ENCODE data around the gene TRPC5OS.

The TRPC5OS gene

DNA sequence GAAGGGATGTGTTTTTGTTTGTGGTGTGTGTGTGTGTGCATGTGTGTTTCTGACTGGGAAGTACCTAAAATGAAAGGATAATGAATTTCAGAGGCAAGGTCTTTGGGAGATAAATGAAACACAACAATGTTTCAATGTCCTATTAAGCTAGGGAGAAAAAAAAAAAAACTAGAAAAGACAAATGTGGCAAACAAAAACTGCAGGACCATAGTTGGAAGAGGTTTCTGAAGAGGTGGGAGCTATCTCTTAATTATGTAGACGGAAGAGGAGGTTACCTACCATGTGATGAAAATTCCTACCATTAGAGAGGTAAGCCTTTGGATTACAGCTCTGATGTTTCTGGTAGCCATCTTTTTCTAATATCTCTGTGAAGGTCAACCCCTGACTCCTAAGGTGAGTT, at the start of gene TRPC5OS:
Gene TRPC5OS (plus strand): TSS at position 301 of the 400 bp plus-strand sequence. CDS start 25,669 bp downstream, outside the sequence.
- TF ChIP-seq CTCF (conservative IDR thresholded peaks at IDR 0.05; ENCODE audit: low read depth, low read length): no peak
- DNase-seq (ENCODE audit: low read depth): no peak
- no peak within 1 kb of the TSS for H3K4me3 ChIP-seq (ENCODE audit: low read length)

- DNase-seq (ENCODE audit: low read depth): no peak
- no peak overlapping the region for H3K4me3 ChIP-seq (ENCODE audit: low read length)
- TF ChIP-seq CTCF (conservative IDR thresholded peaks at IDR 0.05; ENCODE audit: low read depth, low read length): no peak
Measured at GRCh38 chrX:111829345-111829744, 46.6 kb upstream of the TRPC5OS start.

GRCh38 chrX:111830571-111830970, 45.4 kb upstream of the TRPC5OS start:
- no peak overlapping the region for H3K4me3 ChIP-seq (ENCODE audit: low read length)
- TF ChIP-seq CTCF (conservative IDR thresholded peaks at IDR 0.05; ENCODE audit: low read depth, low read length): no peak
- no peak for DNase-seq (ENCODE audit: low read depth)

DNA sequence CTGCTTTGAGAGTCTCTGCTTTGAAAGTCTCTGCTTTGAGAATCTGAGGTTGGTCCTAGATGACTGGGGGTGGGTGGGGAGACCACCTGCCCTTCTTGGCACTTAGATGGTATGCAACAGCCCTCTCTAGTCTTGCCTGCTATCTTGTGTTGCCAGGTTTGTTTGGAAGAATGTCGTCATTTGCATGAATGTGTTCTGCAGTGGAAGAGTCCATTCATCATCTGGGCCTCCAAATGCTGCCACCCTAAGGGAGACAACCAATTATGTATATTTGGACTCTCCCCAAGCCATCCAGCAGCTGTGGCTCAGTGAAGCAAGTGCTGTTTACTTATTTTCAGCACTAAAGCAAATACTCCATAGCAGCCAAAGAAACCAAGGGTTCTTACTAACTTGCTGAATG, 44.6 kb upstream of the TRPC5OS start:
- no peak for TF ChIP-seq CTCF (conservative IDR thresholded peaks at IDR 0.05; ENCODE audit: low read depth, low read length)
- no peak overlapping the region for H3K4me3 ChIP-seq (ENCODE audit: low read length)
- DNase-seq (ENCODE audit: low read depth): no peak

DNA sequence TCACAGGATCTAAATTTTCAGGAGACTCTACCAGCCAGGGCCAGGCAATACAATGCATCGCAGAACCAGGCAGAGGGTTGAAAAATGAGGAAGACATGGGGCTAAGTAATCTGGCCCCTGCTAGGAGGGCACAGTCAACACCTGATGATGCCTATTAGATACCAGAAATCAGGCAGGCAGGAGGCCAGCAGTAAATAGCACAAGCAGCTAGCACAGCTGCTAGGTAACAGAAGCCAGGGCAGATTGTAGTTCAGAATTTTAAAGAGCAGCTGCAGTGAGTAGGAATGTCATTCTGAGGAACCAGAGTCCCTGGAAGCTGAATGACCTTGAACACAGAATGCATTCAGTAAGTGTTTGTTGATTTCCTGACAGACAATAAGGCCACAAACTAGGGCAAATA, 38.8 kb upstream of the TRPC5OS start:
- TF ChIP-seq CTCF (conservative IDR thresholded peaks at IDR 0.05; ENCODE audit: low read depth, low read length): no peak
- H3K4me3 ChIP-seq (ENCODE audit: low read length): no peak overlapping the region
- no peak for DNase-seq (ENCODE audit: low read depth)

DNA sequence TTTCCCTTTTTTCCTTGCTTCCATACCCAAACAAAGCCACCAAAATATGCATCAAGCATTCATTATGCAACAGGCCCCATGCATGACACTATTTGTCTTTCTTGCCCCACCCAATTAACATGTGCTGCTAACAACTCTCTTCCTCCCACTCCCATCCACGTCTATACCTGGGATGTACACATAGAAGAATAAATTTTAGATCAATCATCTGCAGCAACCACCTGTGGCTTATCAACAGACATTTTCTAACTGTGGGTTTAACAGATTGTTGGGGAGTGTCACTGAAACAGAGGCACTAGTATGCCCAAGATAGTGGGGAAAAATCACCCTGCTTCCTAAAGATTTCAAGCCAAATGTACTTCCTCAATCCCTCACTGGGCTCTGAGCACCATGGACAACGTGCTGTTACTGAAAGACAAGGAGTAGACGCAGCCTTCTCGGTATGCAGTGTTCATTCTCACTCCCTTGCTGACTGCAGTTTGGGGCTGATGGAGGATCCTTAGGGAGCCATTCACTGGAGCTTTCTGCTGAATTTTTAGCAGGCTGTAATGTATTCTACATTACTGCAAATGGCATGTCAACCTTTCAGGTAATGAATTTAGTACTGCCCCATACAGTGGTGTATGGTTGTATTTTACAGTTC, 28.4 kb upstream of the TRPC5OS start:
- H3K4me3 ChIP-seq (ENCODE audit: low read length): no peak overlapping the region
- TF ChIP-seq CTCF (conservative IDR thresholded peaks at IDR 0.05; ENCODE audit: low read depth, low read length): no peak
- DNase-seq (ENCODE audit: low read depth): no peak

- no peak for TF ChIP-seq CTCF (conservative IDR thresholded peaks at IDR 0.05; ENCODE audit: low read depth, low read length)
- H3K4me3 ChIP-seq (ENCODE audit: low read length): no peak overlapping the region
- no peak for DNase-seq (ENCODE audit: low read depth)
Measured at GRCh38 chrX:111848541-111848940, 27.4 kb upstream of the TRPC5OS start.
